SU-DHL-6 (cell line): ENCODE results near the gene IZUMO1R.
"Not testable (repeated sequence)": the region's sequence is repeated elsewhere in the genome, so short reads cannot be mapped to it uniquely, and the experiment has no call there.

Source experiments
- H2AFZ ChIP-seq: fragments of 200-600 bp; sonication (generic); 2 replicates; pipeline ENCODE4 v1.6.1; 2014; ENCODE audit warnings: low read depth, mild to moderate bottlenecking, moderate library complexity, mixed read lengths, antibody characterized with exemption, low read length; ENCODE audit not compliant: severe bottlenecking
- H3F3A ChIP-seq: fragments of 200-600 bp; shearing (Covaris generic); 2 replicates; pipeline ENCODE4 v1.6.0; 2016; ENCODE audit warnings: antibody characterized with exemption, mild to moderate bottlenecking; ENCODE audit not compliant: insufficient read depth
- H3K27ac ChIP-seq: fragments of 200-600 bp; sonication (generic); 2 replicates; pipeline ENCODE4 v1.5.1; 2016; ENCODE audit warnings: low read depth, mild to moderate bottlenecking, low read length, moderate library complexity, mixed read lengths
- H3K27me3 ChIP-seq: fragments of 200-600 bp; sonication (generic), shearing (Covaris generic); 2 replicates; pipeline ENCODE4 v1.6.0; 2014; ENCODE audit warnings: mild to moderate bottlenecking, low read length
- H3K36me3 ChIP-seq: fragments of 200-600 bp; sonication (generic); 2 replicates; pipeline ENCODE4 v1.6.1; 2014; ENCODE audit warnings: mild to moderate bottlenecking, low read length, mixed read lengths
- H3K4me2 ChIP-seq: fragments of 300-600, 200-600 bp; shearing (Covaris generic), sonication (generic); 2 replicates; pipeline ENCODE4 v1.6.0; 2014; ENCODE audit warnings: low read length, low read depth, mild to moderate bottlenecking; ENCODE audit not compliant: poor library complexity, severe bottlenecking
- H3K4me3 ChIP-seq: fragments of 200-600 bp; sonication (generic); 2 replicates; pipeline ENCODE4 v1.5.1; 2014; ENCODE audit warnings: antibody characterized with exemption, low read length, mild to moderate bottlenecking, mixed read lengths; ENCODE audit not compliant: insufficient read depth, poor library complexity, severe bottlenecking
- H3K79me2 ChIP-seq: fragments of 200-600 bp; sonication (generic); 2 replicates; pipeline ENCODE4 v1.6.1; 2014; ENCODE audit warnings: mild to moderate bottlenecking, low read length, moderate library complexity; ENCODE audit not compliant: insufficient read depth
- H3K9ac ChIP-seq: fragments of 200-600 bp; sonication (generic); 2 replicates; pipeline ENCODE4 v1.7.0; 2014; ENCODE audit warnings: mild to moderate bottlenecking, low read length
- H3K9me2 ChIP-seq: fragments of 200-600 bp; sonication (generic); replicated peaks from 2 replicates; pipeline ENCODE4 v1.6.1; 2014; ENCODE audit warnings: low read length; ENCODE audit not compliant: insufficient read depth
- H3K9me3 ChIP-seq: fragments of 200-600 bp; sonication (generic); 2 replicates; pipeline ENCODE4 v1.6.1; 2014; ENCODE audit warnings: low read length, mixed read lengths; ENCODE audit not compliant: insufficient read depth
- H4K20me1 ChIP-seq: fragments of 200-600 bp; sonication (generic); 2 replicates; pipeline ENCODE4 v1.6.1; 2014; ENCODE audit warnings: low read depth, mild to moderate bottlenecking, antibody characterized with exemption, low read length, moderate library complexity, mixed read lengths
- EZH2phosphoT487 ChIP-seq: fragments of 200-600 bp; sonication (generic), shearing (Covaris generic); conservative IDR thresholded peaks from 2 replicates; pipeline ENCODE4 v1.6.1; 2018; ENCODE audit warnings: mild to moderate bottlenecking, antibody characterized with exemption, low read length, moderate library complexity, mixed read lengths
- TF ChIP-seq, protein P1 (sequence below): fragments of 200-600 bp; sonication (generic); IDR thresholded peaks from one replicate; pipeline ENCODE4 v1.5.1; 2017; ENCODE audit warnings: antibody characterized with exemption, mild to moderate bottlenecking, low read length, moderate library complexity; ENCODE audit not compliant: insufficient read depth, poor library complexity, severe bottlenecking

The IZUMO1R gene

DNA sequence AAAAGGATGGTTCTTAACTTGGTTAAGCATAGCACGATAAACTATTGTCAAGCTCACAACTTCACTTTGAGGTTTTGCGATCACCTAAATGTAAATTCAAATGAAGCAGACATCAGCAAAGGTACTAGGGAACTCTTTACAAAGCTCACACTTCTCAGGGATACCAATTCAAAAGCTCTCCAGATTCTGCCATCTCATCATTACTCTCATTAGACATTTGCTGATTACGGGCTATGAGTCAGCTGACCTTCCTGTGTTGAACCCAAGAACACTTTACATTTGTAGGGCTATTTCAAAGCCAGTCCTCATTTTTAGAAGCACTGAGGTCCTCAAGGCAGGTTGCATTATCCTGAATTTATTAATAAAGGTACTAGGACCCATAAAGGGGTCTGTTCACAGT is 28.4 kb upstream of the IZUMO1R start:
- no peak for TF ChIP-seq EZH2phosphoT487
- no peak overlapping the region for H3K4me3 ChIP-seq
- H3K36me3 ChIP-seq, result no peaks in the 10 kb centered on the region
- no peaks in the 10 kb centered on the region for H3F3A ChIP-seq
- H2AFZ ChIP-seq, result no peak overlapping the region
- H3K27ac ChIP-seq, result no peak overlapping the region
- H3K9ac ChIP-seq, result no peak overlapping the region
- H4K20me1 ChIP-seq, result no peaks in the 10 kb centered on the region
- H3K79me2 ChIP-seq, result no peaks in the 10 kb centered on the region
- no peaks in the 10 kb centered on the region for H3K9me3 ChIP-seq
- H3K27me3 ChIP-seq, result no peaks in the 10 kb centered on the region
- no peak overlapping the region for H3K4me2 ChIP-seq
- no peaks in the 10 kb centered on the region for H3K9me2 ChIP-seq

DNA sequence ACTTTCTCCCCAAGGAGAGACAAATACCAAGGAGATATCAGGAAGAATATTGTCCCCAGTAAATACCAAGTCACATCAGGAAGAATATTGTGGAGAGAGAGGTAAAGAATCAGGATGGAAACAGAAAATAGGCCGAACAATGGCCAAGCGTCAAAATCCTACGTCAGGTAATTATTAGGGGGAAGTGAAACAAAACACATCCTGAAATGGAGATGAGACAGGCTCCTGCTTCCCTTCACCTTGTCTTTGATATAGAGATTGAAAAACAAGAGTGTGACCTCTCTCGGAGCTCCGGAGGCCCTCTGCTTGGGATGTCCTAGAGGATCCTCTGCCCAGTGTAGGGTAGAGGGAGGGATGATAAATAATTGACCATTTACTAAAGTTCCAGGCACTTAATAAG is 27.4 kb upstream of the IZUMO1R start:
- no peak overlapping the region for H3K4me3 ChIP-seq
- no peak for TF ChIP-seq EZH2phosphoT487
- TF ChIP-seq, protein P1, sequence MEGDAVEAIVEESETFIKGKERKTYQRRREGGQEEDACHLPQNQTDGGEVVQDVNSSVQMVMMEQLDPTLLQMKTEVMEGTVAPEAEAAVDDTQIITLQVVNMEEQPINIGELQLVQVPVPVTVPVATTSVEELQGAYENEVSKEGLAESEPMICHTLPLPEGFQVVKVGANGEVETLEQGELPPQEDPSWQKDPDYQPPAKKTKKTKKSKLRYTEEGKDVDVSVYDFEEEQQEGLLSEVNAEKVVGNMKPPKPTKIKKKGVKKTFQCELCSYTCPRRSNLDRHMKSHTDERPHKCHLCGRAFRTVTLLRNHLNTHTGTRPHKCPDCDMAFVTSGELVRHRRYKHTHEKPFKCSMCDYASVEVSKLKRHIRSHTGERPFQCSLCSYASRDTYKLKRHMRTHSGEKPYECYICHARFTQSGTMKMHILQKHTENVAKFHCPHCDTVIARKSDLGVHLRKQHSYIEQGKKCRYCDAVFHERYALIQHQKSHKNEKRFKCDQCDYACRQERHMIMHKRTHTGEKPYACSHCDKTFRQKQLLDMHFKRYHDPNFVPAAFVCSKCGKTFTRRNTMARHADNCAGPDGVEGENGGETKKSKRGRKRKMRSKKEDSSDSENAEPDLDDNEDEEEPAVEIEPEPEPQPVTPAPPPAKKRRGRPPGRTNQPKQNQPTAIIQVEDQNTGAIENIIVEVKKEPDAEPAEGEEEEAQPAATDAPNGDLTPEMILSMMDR, result no peak
- no peak overlapping the region for H2AFZ ChIP-seq
- no peaks in the 10 kb centered on the region for H3K9me3 ChIP-seq
- no peak overlapping the region for H3K4me2 ChIP-seq
- H3F3A ChIP-seq, result no peaks in the 10 kb centered on the region
- no peaks in the 10 kb centered on the region for H3K9me2 ChIP-seq
- H4K20me1 ChIP-seq, result no peaks in the 10 kb centered on the region
- no peaks in the 10 kb centered on the region for H3K27me3 ChIP-seq
- no peaks in the 10 kb centered on the region for H3K36me3 ChIP-seq
- no peak overlapping the region for H3K9ac ChIP-seq
- no peak overlapping the region for H3K27ac ChIP-seq
- no peaks in the 10 kb centered on the region for H3K79me2 ChIP-seq

DNA sequence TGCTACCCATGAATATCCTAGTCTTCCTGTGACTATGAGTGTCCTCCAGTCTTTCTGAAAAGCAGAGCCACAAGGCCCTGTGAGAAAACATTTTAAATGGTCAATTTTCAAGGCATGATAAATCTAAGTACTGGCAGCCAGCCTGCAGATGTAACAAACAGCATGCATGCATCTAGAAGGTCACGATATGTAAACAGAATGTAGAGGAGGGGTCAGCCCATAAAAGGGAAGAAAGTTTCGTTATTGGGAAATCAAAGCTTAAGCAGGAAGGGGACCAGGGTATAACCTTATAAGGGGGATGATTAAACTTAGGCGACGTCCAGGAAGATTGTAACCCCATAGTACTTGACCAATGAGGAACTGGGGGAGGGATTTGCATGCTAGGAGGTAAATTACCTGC is 26.2 kb upstream of the IZUMO1R start:
- not testable (repeated sequence) for H3K79me2 ChIP-seq, H3F3A ChIP-seq, H3K9ac ChIP-seq, H3K9me2 ChIP-seq, H3K27me3 ChIP-seq, H3K4me3 ChIP-seq, H3K4me2 ChIP-seq, H3K27ac ChIP-seq, H2AFZ ChIP-seq, H4K20me1 ChIP-seq, H3K9me3 ChIP-seq, H3K36me3 ChIP-seq

DNA sequence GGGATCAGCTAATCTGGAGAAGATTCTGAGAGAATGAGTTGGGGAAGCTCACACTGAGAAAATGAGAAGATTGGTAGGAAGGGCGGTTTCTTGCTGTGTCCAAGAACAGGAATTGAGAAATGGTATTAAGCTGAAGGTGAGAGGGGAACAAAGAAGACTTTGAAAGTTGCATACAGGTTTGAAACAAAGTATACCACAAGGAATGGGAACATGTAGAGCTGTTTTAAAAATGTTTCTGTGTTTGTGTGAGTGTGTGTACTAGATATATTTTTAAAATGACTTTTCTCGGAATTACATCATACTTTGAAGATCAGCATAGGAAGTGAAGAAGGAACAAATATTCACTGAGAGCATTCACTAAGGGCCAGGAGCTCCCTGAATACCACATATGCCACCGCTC is 24.4 kb upstream of the IZUMO1R start:
- H3K4me2 ChIP-seq, result no peak overlapping the region
- no peak overlapping the region for H2AFZ ChIP-seq
- no peak overlapping the region for H3K9ac ChIP-seq
- no peaks in the 10 kb centered on the region for H3K36me3 ChIP-seq
- no peaks in the 10 kb centered on the region for H4K20me1 ChIP-seq
- no peak for TF ChIP-seq EZH2phosphoT487
- H3K27me3 ChIP-seq, result no peaks in the 10 kb centered on the region
- H3K9me2 ChIP-seq, result no peaks in the 10 kb centered on the region
- no peaks in the 10 kb centered on the region for H3K79me2 ChIP-seq
- no peak overlapping the region for H3K27ac ChIP-seq
- H3F3A ChIP-seq, result no peaks in the 10 kb centered on the region
- H3K9me3 ChIP-seq, result no peaks in the 10 kb centered on the region
- H3K4me3 ChIP-seq, result no peak overlapping the region

DNA sequence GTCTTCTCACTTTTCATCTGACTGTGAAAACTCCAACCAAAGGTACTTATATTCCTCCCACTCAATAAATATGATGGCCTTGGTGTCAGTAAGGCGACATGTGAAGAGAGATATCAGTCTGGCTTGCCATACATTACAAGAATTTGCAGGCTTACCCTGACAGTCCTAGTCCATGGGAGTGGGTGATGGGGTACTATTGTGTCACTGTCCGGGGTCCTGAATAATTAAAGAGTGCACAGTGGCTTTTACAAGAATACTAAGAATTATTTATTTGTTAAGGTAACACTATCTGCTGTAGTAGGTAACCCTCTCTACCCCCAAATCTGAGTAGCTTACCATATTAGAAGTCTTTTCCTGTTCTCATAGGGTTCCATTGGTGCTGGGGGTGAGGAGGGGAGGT is 23.1 kb upstream of the IZUMO1R start:
- no peaks in the 10 kb centered on the region for H3K9me2 ChIP-seq
- no peak overlapping the region for H3K4me2 ChIP-seq
- H3K9me3 ChIP-seq, result no peaks in the 10 kb centered on the region
- H2AFZ ChIP-seq, result no peak overlapping the region
- H3K79me2 ChIP-seq, result no peaks in the 10 kb centered on the region
- no peaks in the 10 kb centered on the region for H4K20me1 ChIP-seq
- H3K27me3 ChIP-seq, result no peaks in the 10 kb centered on the region
- H3K27ac ChIP-seq, result no peak overlapping the region
- H3K36me3 ChIP-seq, result no peaks in the 10 kb centered on the region
- H3K9ac ChIP-seq, result no peak overlapping the region
- TF ChIP-seq EZH2phosphoT487, result no peak
- TF ChIP-seq, protein P1, result no peak
- H3K4me3 ChIP-seq, result no peak overlapping the region
- no peaks in the 10 kb centered on the region for H3F3A ChIP-seq
